CD14-positive monocyte (primary cell): ENCODE results near the gene SSTR3. TPM values are rescaled to one million over a fixed set of nuclear protein-coding genes. Genes with fewer than 3 reads are reported as not detected.

Experiments
- DNase-seq, 3 donors: peaks; one replicate each; pipeline ENCODE4 v3.0.0-alpha.2; 2011 to 2022
- H2AFZ ChIP-seq: 2 replicates; pipeline ENCODE4 v1.6.0; 2012; ENCODE audit warnings: mild to moderate bottlenecking, low read depth, low read length, inconsistent platforms; ENCODE audit not compliant: insufficient read depth, poor library complexity, severe bottlenecking
- H3K27ac ChIP-seq, 2 donors: 1 replicate in 1 of 2; 2 replicates in 1 of 2; pipeline ENCODE4 v1.5.1; 2012 to 2013; ENCODE audit warnings: low read length in 2 of 2, control low read depth in 1 of 2, inconsistent platforms in 1 of 2, low read depth in 1 of 2, mild to moderate bottlenecking in 1 of 2
- H3K27me3 ChIP-seq, 2 donors: one replicate each; pipeline versions ENCODE4 v1.6.0 to v1.6.1; 2011 to 2013; ENCODE audit warnings: low read length in 2 of 2; ENCODE audit not compliant: control insufficient read depth in 2 of 2, insufficient read depth in 2 of 2
- H3K36me3 ChIP-seq, 2 donors: replicated peaks in 1 of 2; 1 replicate in 1 of 2; 2 replicates in 1 of 2; pipeline versions ENCODE4 v1.5.1 to v1.6.1; 2012 to 2013; ENCODE audit warnings: low read length in 2 of 2, control low read depth in 1 of 2, inconsistent platforms in 1 of 2, mild to moderate bottlenecking in 1 of 2; ENCODE audit not compliant: insufficient read depth in 2 of 2, control insufficient read depth in 1 of 2
- H3K4me1 ChIP-seq, 2 donors: 1 replicate in 1 of 2; 2 replicates in 1 of 2; pipeline versions ENCODE4 v1.5.1 to v1.6.1; 2012 to 2013; ENCODE audit warnings: low read length in 2 of 2, control low read depth in 1 of 2, inconsistent platforms in 1 of 2, mild to moderate bottlenecking in 1 of 2, moderate library complexity in 1 of 2; ENCODE audit not compliant: insufficient read depth in 2 of 2, control insufficient read depth in 1 of 2
- H3K4me2 ChIP-seq: replicated peaks from 2 replicates; pipeline ENCODE3; 2012; ENCODE audit warnings: low read length, moderate library complexity, mild to moderate bottlenecking; ENCODE audit not compliant: poor library complexity, severe bottlenecking; ENCODE audit errors: extremely low read depth
- H3K4me3 ChIP-seq, 3 experiments: fragments of 200-600 bp in 1 of 3; sonication (generic) in 1 of 3; replicated peaks in 1 of 3; 1 replicate in 2 of 3; 2 replicates in 1 of 3; pipeline ENCODE4 v1.5.1; 2011 to 2013; ENCODE audit warnings: low read length in 3 of 3, mild to moderate bottlenecking in 3 of 3, control low read depth in 2 of 3, low read depth in 2 of 3, inconsistent platforms in 1 of 3, moderate library complexity in 1 of 3
- H3K79me2 ChIP-seq: 2 replicates; pipeline ENCODE4 v1.6.0; 2012; ENCODE audit warnings: mild to moderate bottlenecking, control low read depth, inconsistent platforms, low read length, moderate library complexity; ENCODE audit not compliant: insufficient read depth
- H3K9ac ChIP-seq: 2 replicates; pipeline ENCODE4 v1.6.0; 2017; ENCODE audit warnings: low read length, mild to moderate bottlenecking; ENCODE audit not compliant: insufficient read depth, poor library complexity, severe bottlenecking
- H3K9me3 ChIP-seq, 2 donors: replicated peaks in 1 of 2; 1 replicate in 1 of 2; 2 replicates in 1 of 2; pipeline versions ENCODE4 v1.5.1 to v1.6.1; 2012 to 2013; ENCODE audit warnings: low read length in 2 of 2, control low read depth in 1 of 2; ENCODE audit not compliant: control insufficient read depth in 1 of 2, insufficient read depth in 1 of 2
- H4K20me1 ChIP-seq: 2 replicates; pipeline ENCODE4 v1.6.0; 2012; ENCODE audit warnings: mild to moderate bottlenecking, low read length, control low read depth, moderate library complexity; ENCODE audit not compliant: insufficient read depth
- H3K27ac Mint-ChIP-seq, 7 donors: one replicate each; pipeline ENCODE4 v1.8.0; 2020; ENCODE audit warnings: mild to moderate bottlenecking in 7 of 7, mixed read lengths in 7 of 7, moderate library complexity in 6 of 7, inconsistent platforms in 2 of 7
- H3K27me3 Mint-ChIP-seq, 3 donors: one replicate each; pipeline ENCODE4 v1.8.0; 2021 to 2022; ENCODE audit warnings: low read depth in 3 of 3, mild to moderate bottlenecking in 3 of 3, mixed read lengths in 3 of 3, moderate library complexity in 3 of 3, inconsistent platforms in 1 of 3
- H3K36me3 Mint-ChIP-seq, 2 donors: one replicate each; pipeline ENCODE4 v1.8.0; 2020; ENCODE audit warnings: mixed read lengths in 2 of 2, inconsistent platforms in 1 of 2, mild to moderate bottlenecking in 1 of 2
- H3K4me1 Mint-ChIP-seq: one replicate; pipeline ENCODE4 v1.8.0; 2020; ENCODE audit warnings: mild to moderate bottlenecking, mixed read lengths
- H3K4me3 Mint-ChIP-seq, 2 donors: one replicate each; pipeline ENCODE4 v1.8.0; 2020; ENCODE audit warnings: mild to moderate bottlenecking in 2 of 2, mixed read lengths in 2 of 2, moderate library complexity in 1 of 2
- H3K9me3 Mint-ChIP-seq, 7 donors: one replicate each; pipeline ENCODE4 v1.8.0; 2020 to 2022; ENCODE audit warnings: mixed read lengths in 7 of 7, mild to moderate bottlenecking in 6 of 7, moderate library complexity in 6 of 7, inconsistent platforms in 2 of 7
- WGBS: methylation state at CpG from one replicate; pipeline ENCODE4 v1.1.5; 2013; ENCODE audit warnings: missing lambda C conversion rate; ENCODE audit not compliant: insufficient coverage; 5-methylcytosine and 5-hydroxymethylcytosine counted together
- intact Hi-C, 2 donors: fragments of 100-400 bp; cut with micrococcal nuclease; formaldehyde crosslinking; loops; one replicate each; pipeline versions ENCODE4 v1.15.0 to v1.15.1; 2023
- polyA plus RNA-seq, 3 donors: library from polyadenylated mRNA; depleted of rRNA in 1 of 3; unstranded in 2 of 3; stranded (reverse) in 1 of 3; fragments of 300-500 nt in 2 of 3; fragments of >200 nt in 1 of 3; fragmentation: Illumina TruSeq in 2 of 3; gene quantifications; 1 replicate in 2 of 3; 2 replicates in 1 of 3; pipeline ENCODE4 v1.2.3, GENCODE V29; 2012 to 2021
- TF ChIP-seq, protein P1 (sequence below): fragments of 200-600 bp; IDR thresholded peaks from one replicate; pipeline ENCODE4 v1.8.0; 2022; ENCODE audit warnings: antibody characterized with exemption, mild to moderate bottlenecking

SSTR3 gene
- polyA plus RNA-seq, 3 donors = 0.04 TPM; not detected in 2

DNA sequence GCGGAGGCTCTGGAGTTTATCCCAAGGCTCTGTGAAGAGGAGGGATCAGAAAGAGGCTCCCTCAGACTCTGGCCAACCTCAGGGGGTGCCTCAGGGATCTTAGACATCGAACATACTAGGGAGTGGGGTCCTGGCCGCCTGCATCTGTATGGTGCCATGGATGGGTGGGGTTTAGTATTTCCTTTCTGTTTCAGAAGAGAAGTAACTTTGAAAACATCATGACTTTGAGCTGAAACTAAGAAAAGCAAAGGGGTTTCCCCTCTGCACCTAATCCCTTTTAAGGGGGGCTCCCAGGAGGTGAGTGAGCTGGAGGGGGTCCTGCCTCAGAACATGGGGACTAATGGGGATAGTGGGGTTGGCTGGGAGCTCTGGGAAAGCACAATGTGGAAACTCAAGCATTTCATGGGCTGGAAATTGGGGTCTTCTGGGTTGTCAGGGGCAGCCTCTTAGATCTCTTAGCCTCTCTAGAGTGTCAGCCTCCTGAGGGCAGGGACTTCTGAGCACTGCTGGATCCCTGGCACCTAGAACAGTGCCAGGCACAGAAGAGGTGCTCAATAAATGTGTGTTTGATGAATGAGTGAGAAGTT, 11.8 kb upstream of the SSTR3 start:
- 60% methylated on average over 2 of the region's 3 CpGs for WGBS
- peaks cover 86% of the 10 kb centered on the region for H3K4me1 Mint-ChIP-seq

DNA sequence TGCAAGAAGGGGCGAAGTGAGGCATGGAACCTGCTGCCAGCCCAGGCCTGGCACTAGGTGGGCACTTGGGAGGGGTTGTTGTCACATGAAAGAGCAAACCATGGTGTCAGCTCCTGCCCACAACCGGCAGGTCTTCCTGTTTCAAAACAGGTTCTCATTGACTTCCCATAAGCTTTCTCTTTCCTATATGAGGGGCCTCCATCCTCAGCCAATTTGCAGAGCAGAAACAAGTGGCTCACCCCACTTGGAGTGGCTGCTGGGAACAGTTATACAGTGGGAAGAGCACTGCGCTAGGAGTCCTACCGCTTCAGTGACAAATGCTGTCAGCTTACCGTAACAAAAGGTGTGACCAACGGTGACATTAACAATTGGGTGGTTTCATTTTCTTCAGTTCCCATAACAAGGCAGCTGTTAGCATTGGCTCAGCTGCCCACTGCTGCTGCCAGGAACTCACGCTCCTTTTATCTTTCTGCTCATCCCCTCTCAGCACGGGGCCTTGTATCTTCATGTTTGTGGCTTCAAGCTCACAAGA, 10.2 kb upstream of the SSTR3 start:
- Histone ChIP-seq H2AFZ (no peak overlapping the region), H3K9me3 (no peaks in the 10 kb centered on the region), H3K27ac (peak overlapping the region; percentile 69 to 78), H3K79me2 (peaks cover 13% of the 10 kb centered on the region), H3K4me1 (peaks cover 53 to 68% of the 10 kb centered on the region in 2 donors), H3K9ac (peak overlapping the region; percentile 1), H4K20me1 (peaks cover 30% of the 10 kb centered on the region), H3K4me2 (peak overlapping the region; percentile 49), H3K36me3 (peaks cover 25 to 34% of the 10 kb centered on the region in 2 donors), H3K27me3 (no peaks in the 10 kb centered on the region), H3K4me3 (peak overlapping the region in 1 of 3 experiments; percentile 36)
- peaks cover 40% of the 10 kb centered on the region in 2 donors for H3K36me3 Mint-ChIP-seq
- TF ChIP-seq, protein P1, sequence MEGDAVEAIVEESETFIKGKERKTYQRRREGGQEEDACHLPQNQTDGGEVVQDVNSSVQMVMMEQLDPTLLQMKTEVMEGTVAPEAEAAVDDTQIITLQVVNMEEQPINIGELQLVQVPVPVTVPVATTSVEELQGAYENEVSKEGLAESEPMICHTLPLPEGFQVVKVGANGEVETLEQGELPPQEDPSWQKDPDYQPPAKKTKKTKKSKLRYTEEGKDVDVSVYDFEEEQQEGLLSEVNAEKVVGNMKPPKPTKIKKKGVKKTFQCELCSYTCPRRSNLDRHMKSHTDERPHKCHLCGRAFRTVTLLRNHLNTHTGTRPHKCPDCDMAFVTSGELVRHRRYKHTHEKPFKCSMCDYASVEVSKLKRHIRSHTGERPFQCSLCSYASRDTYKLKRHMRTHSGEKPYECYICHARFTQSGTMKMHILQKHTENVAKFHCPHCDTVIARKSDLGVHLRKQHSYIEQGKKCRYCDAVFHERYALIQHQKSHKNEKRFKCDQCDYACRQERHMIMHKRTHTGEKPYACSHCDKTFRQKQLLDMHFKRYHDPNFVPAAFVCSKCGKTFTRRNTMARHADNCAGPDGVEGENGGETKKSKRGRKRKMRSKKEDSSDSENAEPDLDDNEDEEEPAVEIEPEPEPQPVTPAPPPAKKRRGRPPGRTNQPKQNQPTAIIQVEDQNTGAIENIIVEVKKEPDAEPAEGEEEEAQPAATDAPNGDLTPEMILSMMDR = no peak
- WGBS = 26% methylated on average over 6 of the region's 8 CpGs
- peak; percentile 34 to 47 (median 34) for DNase-seq
- peak overlapping the region; percentile 85 to 96 (median 91) for H3K27ac Mint-ChIP-seq
- peak overlapping the region in 1 of 2 donors; percentile 61 for H3K4me3 Mint-ChIP-seq
- peaks cover under 1 to 11% (median 5%) of the 10 kb centered on the region in 7 donors for H3K9me3 Mint-ChIP-seq
- peaks cover 3 to 11% (median 5%) of the 10 kb centered on the region in 3 donors for H3K27me3 Mint-ChIP-seq
- H3K4me1 Mint-ChIP-seq = peaks cover 76% of the 10 kb centered on the region
- intact Hi-C loops = no loop called here

More for the DNA sequence above, 11.8 kb upstream of the SSTR3 start:
- H3K27me3 ChIP-seq = no peaks in the 10 kb centered on the region
- H3K9me3 ChIP-seq = no peaks in the 10 kb centered on the region
- H3K4me2 ChIP-seq = peak overlapping the region; percentile 14
- peaks cover 0 to 4% (median 1%) of the 10 kb centered on the region in 3 donors for H3K27me3 Mint-ChIP-seq
- peaks cover 44 to 56% of the 10 kb centered on the region in 2 donors for H3K36me3 Mint-ChIP-seq
- intact Hi-C loops = no loop called here
- H3K9me3 Mint-ChIP-seq = peaks cover 0 to 11% (median 5%) of the 10 kb centered on the region in 7 donors
- peaks cover 31 to 41% of the 10 kb centered on the region in 2 donors for H3K36me3 ChIP-seq
- H3K27ac Mint-ChIP-seq = peak overlapping the region; percentile 85 to 96 (median 91)
- H2AFZ ChIP-seq = no peak overlapping the region
- H3K4me3 Mint-ChIP-seq = no peak overlapping the region
- H3K4me1 ChIP-seq = peaks cover 68 to 84% of the 10 kb centered on the region in 2 donors
- H3K9ac ChIP-seq = no peak overlapping the region
- peak overlapping the region; percentile 48 to 78 for H3K27ac ChIP-seq
- peak overlapping the region in 1 of 3 experiments; percentile 23 for H3K4me3 ChIP-seq
- TF ChIP-seq, protein P1 = no peak
- H3K79me2 ChIP-seq = peaks cover 29% of the 10 kb centered on the region
- no peak for DNase-seq
- peaks cover 38% of the 10 kb centered on the region for H4K20me1 ChIP-seq
